Brain microvascular endothelial cell (primary cell): Measurements from ENCODE around the gene STX1A.

ENCODE experiments used
- DNase-seq: peaks from one replicate; pipeline ENCODE4 v3.0.0-alpha.2; 2020
- H3K27ac ChIP-seq: fragments of 250-450 bp; sonication (Bioruptor Pico); 2 replicates; pipeline ENCODE4 v1.5.1; 2020; ENCODE audit warnings: mild to moderate bottlenecking, moderate library complexity
- H3K27me3 ChIP-seq: fragments of 250-450 bp; sonication (Bioruptor Pico); replicated peaks from 2 replicates; pipeline ENCODE4 v1.5.1; 2020; ENCODE audit warnings: mild to moderate bottlenecking
- H3K36me3 ChIP-seq: fragments of 250-450 bp; sonication (Bioruptor Pico); replicated peaks from 2 replicates; pipeline ENCODE4 v1.5.1; 2020; ENCODE audit warnings: mild to moderate bottlenecking
- H3K4me3 ChIP-seq: 2 replicates; pipeline ENCODE4 v1.5.1; 2011; ENCODE audit warnings: low read depth, mild to moderate bottlenecking, control low read depth, low read length, moderate library complexity
- in situ Hi-C: cut with HindIII; loops from 2 replicates; pipeline ENCODE4 v1.10.0; 2017; ENCODE audit warnings: low sequenced_read_pairs, low pct_ligation_motif_present
- TF ChIP-seq, protein P1 (sequence below): IDR thresholded peaks from 2 replicates; pipeline ENCODE4 v1.5.1; 2011; ENCODE audit warnings: low read depth, mild to moderate bottlenecking, moderate library complexity, low read length, control low read depth, inconsistent platforms; ENCODE audit errors: missing control alignments

The STX1A gene

DNA sequence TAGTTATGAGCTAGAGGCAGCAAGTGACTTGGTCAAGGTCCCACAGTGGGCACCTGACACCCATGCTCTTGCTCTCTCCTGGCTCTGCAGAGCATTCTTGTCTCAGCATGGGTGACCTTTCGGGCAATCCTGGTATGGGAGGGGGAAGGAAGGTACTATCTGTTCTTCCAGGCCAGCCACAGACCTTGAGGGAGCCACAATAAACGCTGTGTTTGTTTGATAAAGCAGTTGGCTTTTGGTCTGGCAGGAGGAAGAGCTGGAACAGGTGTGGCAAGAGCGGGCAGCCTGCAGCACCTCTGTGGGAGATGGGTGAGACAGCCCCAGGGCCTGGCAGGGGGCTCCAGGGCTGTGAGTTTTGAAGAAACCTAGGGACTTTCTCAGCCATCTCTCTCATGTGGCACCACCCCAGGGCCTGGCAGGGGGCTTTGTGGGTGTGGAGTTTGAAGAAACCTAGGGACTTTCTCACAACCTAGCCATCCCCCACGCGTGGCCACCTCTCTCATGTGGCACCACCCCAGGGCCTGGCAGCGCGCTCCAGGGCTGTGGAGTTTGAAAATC lies 39.2 kb upstream of the STX1A start:
- DNase-seq: no peak
- TF ChIP-seq, protein P1, sequence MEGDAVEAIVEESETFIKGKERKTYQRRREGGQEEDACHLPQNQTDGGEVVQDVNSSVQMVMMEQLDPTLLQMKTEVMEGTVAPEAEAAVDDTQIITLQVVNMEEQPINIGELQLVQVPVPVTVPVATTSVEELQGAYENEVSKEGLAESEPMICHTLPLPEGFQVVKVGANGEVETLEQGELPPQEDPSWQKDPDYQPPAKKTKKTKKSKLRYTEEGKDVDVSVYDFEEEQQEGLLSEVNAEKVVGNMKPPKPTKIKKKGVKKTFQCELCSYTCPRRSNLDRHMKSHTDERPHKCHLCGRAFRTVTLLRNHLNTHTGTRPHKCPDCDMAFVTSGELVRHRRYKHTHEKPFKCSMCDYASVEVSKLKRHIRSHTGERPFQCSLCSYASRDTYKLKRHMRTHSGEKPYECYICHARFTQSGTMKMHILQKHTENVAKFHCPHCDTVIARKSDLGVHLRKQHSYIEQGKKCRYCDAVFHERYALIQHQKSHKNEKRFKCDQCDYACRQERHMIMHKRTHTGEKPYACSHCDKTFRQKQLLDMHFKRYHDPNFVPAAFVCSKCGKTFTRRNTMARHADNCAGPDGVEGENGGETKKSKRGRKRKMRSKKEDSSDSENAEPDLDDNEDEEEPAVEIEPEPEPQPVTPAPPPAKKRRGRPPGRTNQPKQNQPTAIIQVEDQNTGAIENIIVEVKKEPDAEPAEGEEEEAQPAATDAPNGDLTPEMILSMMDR: no peak
- Histone ChIP-seq H3K27me3 (no peaks in the 10 kb centered on the region), H3K4me3 (no peak overlapping the region), H3K36me3 (no peaks in the 10 kb centered on the region), H3K27ac (no peak overlapping the region)
- in situ Hi-C loops: no loop called here

DNA sequence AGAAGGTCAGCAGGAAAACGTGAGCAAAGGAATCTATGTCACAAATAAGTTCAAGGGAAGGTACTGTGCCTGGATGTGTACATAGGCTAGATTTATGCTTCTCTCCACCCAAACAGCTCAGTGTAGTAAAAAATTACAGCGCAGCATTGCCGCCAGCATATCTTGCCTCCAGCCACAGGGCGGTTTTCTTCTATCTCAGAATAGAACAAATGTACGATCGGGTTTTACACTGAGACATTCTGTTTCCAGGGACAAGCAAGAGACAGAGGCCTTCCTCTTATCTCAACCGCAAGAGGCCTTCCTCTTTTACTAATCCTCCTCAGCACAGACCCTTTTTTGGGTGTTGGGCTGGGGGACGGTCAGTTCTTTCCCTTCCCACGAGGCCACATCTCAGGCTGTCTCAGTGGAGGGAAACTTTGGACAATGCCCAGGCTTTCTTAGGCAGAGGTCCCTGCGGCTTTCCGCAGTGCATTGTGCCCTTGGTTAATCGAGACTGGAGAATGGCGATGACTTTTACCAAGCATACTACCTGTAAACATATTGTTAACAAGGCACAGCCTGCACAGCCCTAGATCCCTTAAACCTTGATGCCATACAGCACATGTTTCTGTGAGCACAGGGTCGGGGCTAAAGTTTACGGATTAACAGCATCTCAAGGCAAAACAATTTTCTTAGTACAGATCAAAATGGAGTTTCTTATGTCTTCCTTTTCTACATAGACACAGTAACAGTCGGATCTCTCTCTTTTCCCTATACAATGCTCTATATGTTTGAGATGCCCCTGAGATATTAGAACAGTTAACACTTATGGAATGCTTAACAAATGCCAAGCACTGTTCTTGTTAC lies 30.7 kb upstream of the STX1A start:
- no peak overlapping the region for H3K4me3 ChIP-seq
- no peak for DNase-seq
- no peaks in the 10 kb centered on the region for H3K27me3 ChIP-seq
- TF ChIP-seq, protein P1: no peak
- H3K27ac ChIP-seq: no peak overlapping the region
- H3K36me3 ChIP-seq: no peaks in the 10 kb centered on the region
- in situ Hi-C loops: no loop called here

DNA sequence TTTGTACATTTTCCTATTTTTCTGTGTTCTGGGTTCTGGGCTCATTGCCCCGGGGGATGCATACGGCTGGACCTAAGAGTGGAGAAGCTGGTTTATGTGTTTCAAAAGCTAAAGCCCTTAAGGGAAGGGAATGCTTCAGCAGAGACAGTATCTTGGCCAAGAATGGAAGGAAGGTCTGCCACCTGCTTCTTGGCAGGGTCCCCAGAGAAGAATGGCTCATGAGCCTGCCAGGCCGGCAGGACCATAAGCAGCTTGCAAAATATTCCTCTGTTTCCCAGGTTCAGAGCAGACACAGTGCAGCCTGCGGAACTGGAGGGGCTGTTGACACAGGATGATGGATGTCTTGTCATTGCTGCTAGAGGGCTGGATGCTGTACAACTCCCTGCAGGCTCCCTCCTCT lies 26.9 kb upstream of the STX1A start:
- no peaks in the 10 kb centered on the region for H3K36me3 ChIP-seq
- no peak for DNase-seq
- H3K4me3 ChIP-seq: no peak overlapping the region
- no peak overlapping the region for H3K27ac ChIP-seq
- H3K27me3 ChIP-seq: no peaks in the 10 kb centered on the region
- in situ Hi-C loops: no loop called here
- TF ChIP-seq, protein P1: no peak

DNA sequence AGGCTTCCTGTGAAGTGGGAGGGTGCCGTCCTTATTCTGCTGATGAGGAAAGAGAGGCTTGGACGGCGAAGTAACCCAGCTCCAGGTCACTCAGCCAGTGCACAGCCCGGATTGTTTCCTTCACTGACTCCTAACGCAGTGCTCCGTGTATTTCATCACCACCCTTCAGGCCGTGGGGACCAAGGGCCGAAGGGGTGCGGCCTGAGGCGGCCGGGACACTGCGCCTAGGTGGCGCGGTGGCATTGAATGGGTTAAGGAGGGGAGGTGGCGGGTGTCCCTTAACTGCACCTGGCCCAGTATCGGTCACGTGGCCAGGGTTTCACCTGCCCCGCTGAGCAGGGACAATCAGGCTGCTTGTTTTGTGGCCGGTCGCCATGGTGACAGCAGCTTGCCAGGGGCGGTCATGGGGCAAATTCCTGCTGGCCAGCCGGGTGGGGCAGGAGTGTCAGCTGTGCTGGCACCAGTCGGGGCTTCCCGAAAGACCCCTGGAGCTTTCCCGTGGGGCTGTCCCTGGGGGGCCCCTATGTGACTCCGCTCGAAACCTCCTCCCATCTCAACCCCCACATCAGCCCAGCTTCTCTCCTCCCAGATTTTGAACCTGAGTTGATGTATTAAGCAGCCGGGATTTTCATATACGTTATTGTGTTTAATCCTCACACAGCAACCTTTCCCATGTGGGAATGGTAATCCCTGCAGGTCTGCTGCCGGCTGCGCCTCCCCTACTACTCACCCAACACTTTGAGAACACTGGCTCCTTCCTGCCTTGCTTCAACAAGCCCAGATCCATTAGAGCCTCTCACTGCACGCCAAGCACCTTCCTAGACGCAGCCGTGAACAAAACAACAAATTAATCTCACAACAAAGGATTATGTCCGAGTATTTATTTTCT lies 23.5 kb upstream of the STX1A start:
- DNase-seq: no peak
- no peaks in the 10 kb centered on the region for H3K27me3 ChIP-seq
- H3K27ac ChIP-seq: no peak overlapping the region
- H3K4me3 ChIP-seq: no peak overlapping the region
- no peaks in the 10 kb centered on the region for H3K36me3 ChIP-seq
- in situ Hi-C loops: no loop called here
- TF ChIP-seq, protein P1: no peak

DNA sequence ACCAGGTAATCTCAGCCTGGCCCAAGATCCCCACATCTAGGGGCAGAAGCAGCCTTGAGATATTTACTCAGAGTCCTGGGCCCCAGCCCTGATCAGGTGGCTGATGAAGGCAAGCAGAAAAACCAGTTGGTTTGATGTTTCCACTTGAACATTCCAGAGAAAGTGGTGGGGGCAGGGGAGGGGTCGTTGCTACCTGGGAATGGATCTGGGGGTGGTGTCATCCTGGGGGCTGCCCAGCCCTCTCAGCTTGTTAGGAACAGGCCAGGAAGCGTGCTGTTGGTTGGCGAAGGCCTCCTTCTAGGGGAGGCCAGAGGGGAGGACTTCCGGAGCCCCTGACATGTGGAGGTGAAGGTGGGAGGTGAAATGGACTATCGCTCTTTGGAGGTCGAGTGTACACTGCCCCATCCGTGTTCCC lies 22.9 kb upstream of the STX1A start:
- H3K4me3 ChIP-seq: no peak overlapping the region
- TF ChIP-seq, protein P1: no peak
- in situ Hi-C loops: no loop called here

More for the DNA sequence above, 22.9 kb upstream of the STX1A start:
- Histone ChIP-seq H3K27ac (no peak overlapping the region), H3K27me3 (no peaks in the 10 kb centered on the region), H3K36me3 (no peaks in the 10 kb centered on the region)
- no peak for DNase-seq
